Rectal smooth muscle tissue (tissue), 1 donor: Measurements from ENCODE around the gene FOXL3.

ENCODE experiments used
- H3K27ac ChIP-seq: one replicate; pipeline ENCODE4 v1.7.0; 2013; ENCODE audit warnings: low read depth, low read length, inconsistent platforms
- H3K27me3 ChIP-seq: one replicate; pipeline ENCODE4 v1.7.0; 2013; ENCODE audit warnings: low read length; ENCODE audit not compliant: control insufficient read depth, insufficient read depth
- H3K36me3 ChIP-seq: one replicate; pipeline ENCODE4 v1.7.0; 2013; ENCODE audit warnings: low read length; ENCODE audit not compliant: control insufficient read depth, insufficient read depth
- H3K4me1 ChIP-seq: one replicate; pipeline ENCODE4 v1.7.0; 2013; ENCODE audit warnings: low read length; ENCODE audit not compliant: control insufficient read depth, insufficient read depth
- H3K4me3 ChIP-seq: one replicate; pipeline ENCODE4 v1.7.0; 2013; ENCODE audit warnings: low read length
- H3K9ac ChIP-seq: one replicate; pipeline ENCODE4 v1.7.0; 2013; ENCODE audit warnings: low read length

Gene FOXL3

DNA sequence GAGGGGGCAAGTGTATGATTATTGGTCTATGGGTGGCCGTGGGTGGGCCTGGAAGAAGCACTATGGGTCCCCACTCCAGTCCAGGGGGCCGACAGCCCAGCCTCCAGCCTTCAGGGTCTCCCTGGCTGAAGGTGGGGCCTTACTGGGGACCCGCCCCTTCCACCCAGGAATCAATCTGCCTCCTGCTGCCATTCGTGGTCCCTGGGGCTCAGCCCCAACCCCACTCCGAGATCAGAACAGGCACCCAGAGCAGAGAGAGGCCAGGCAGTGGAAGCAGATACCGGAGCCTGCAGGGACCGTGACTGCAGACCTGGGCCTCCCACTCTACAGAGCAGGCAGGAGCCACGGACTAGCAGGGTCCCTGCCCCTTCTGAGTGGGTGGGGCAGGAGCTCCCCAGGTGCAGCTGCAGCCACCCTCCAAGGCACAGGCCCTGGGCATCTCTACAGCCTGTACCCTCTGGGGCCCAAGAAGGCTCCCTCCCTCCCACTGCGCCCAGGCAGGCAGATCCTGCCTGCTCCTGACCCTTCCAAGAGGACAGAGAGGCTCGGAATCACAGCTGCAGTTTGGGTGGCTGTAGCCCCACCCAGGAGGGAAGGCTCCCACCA is 13.6 kb upstream of the FOXL3 start:
- Histone ChIP-seq H3K36me3 (no peaks in the 10 kb centered on the region), H3K4me3 (no peak overlapping the region), H3K9ac (no peak overlapping the region), H3K27me3 (no peaks in the 10 kb centered on the region), H3K27ac (no peak overlapping the region), H3K4me1 (no peaks in the 10 kb centered on the region)

DNA sequence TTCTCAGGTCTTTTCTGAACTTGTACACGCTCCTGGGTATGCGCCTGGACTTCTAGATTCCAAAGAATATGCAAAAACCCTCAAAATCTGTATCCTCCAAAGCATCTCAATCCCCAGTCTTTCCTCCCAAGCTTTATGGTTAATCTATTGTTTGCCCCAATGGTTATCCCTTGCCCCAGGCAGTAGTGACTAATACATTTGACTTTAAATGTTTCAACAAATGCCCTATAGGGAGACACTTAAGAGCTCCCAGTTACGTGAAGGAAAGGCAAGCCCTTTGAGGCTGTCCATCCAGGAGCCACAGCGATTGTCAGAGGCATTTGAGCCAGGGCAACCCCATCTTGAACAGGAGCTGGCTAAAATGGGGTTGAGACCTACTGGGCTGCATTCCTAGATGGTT is 12.7 kb upstream of the FOXL3 start:
- H3K4me1 ChIP-seq, result no peaks in the 10 kb centered on the region
- no peaks in the 10 kb centered on the region for H3K36me3 ChIP-seq
- H3K27ac ChIP-seq, result no peak overlapping the region
- H3K27me3 ChIP-seq, result no peaks in the 10 kb centered on the region
- H3K4me3 ChIP-seq, result no peak overlapping the region
- no peak overlapping the region for H3K9ac ChIP-seq

DNA sequence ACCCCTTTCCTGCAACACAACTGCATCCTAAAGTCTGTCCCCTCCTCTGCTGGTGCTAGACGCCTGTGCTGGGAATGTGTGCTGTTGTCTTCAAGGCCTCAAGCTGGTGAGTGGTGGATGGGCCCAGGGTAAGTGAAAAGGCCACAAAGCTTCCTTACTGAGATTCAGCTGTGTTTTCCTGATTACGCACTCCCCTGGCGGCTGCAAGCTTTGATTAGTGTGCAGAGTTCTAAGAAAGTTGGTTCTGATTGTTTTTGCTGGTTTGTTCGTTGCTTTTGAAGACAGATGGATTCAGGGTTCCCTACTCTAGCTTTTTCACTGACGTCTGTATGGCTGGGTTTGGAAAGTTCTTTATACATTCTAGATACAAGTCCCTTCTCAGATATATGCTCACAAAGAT is 11.9 kb upstream of the FOXL3 start:
- no peaks in the 10 kb centered on the region for H3K4me1 ChIP-seq
- no peak overlapping the region for H3K27ac ChIP-seq
- H3K4me3 ChIP-seq, result no peak overlapping the region
- H3K27me3 ChIP-seq, result no peaks in the 10 kb centered on the region
- H3K9ac ChIP-seq, result no peak overlapping the region
- H3K36me3 ChIP-seq, result no peaks in the 10 kb centered on the region

DNA sequence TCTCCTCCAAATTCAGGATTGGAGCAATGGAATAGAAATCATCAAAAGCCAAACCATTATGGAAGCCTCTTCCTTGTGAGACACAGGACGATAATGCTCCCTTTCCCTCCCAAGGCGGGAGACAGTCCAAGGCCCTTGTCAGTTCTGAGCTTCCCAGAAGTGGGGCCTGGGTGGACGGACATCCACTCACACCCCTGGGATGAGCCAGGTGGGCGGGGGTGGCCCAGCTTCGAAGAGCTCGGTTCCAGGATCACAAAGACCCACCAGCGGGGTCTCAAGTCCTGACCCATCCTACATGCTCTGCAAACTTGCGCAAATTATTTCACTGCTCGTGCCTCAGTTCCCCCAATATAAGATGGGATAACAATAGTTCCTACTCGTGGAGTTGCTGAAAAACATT is 10.1 kb upstream of the FOXL3 start:
- no peaks in the 10 kb centered on the region for H3K27me3 ChIP-seq
- H3K9ac ChIP-seq, result no peak overlapping the region
- no peaks in the 10 kb centered on the region for H3K36me3 ChIP-seq
- no peak overlapping the region for H3K27ac ChIP-seq
- no peak overlapping the region for H3K4me3 ChIP-seq
- no peaks in the 10 kb centered on the region for H3K4me1 ChIP-seq

DNA sequence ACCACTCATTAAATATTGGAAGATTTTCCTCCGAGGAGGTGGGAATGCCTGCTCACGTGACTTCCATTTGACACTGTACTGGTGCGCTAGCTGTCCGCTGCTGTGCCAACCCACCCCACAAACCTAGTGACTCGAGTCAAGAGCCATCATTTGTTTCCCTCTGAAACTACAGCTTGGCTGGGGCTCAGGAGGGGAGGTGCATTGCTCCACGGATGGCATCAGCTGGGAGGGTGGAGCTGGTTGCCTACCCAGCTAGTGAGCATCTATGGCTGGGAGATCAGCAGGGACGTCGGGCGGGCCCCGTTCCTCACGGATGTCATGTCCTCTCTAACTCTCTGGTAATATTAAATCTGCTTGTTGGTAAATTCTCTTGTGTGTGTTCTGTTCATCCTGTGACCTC is 9.5 kb upstream of the FOXL3 start:
- Histone ChIP-seq H3K4me3 (no peak overlapping the region), H3K27me3 (no peaks in the 10 kb centered on the region), H3K36me3 (no peaks in the 10 kb centered on the region), H3K9ac (no peak overlapping the region), H3K27ac (no peak overlapping the region), H3K4me1 (no peaks in the 10 kb centered on the region)

DNA sequence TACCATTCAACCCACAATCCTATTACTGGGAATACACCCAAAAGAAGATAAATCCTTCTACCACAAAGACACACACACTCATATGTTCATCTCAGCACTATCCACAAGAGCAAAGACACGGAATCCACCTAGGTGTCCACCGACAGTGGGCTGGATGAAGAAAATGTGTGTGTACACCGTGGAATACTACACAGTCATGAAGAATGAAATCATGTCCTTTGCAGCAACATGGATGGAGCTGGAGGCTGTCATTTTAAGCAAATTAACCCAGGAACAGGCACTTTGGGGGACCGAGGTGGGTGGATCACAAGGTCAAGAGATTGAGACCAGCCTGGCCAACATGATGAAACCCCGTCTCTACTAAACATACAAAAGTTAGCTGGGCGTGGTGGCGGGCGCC is 8.3 kb upstream of the FOXL3 start:
- H3K4me1 ChIP-seq, result no peaks in the 10 kb centered on the region
- H3K9ac ChIP-seq, result no peak overlapping the region
- no peaks in the 10 kb centered on the region for H3K36me3 ChIP-seq
- no peak overlapping the region for H3K4me3 ChIP-seq
- H3K27me3 ChIP-seq, result no peaks in the 10 kb centered on the region
- no peak overlapping the region for H3K27ac ChIP-seq

DNA sequence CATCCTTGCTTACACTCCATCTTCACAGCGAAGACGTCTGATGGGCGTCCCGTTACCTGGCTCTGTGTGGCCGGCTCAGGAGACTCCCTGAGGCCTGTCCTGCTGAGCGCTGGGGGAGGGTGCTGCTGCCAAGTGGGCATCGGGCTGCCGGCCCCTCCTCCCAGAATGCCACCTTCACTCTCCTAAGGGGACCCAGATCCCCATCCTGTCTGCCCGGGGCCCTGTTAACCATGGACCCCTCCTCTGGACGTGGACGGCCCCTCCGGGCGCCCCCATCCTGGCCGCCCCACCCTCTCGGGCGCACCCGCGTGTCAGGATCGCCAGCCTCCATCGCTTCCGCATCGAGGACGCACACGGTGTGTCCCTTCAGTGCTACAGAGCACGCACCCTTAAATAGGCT is 7.3 kb upstream of the FOXL3 start:
- H3K36me3 ChIP-seq, result no peaks in the 10 kb centered on the region
- no peak overlapping the region for H3K4me3 ChIP-seq
- no peak overlapping the region for H3K9ac ChIP-seq
- no peak overlapping the region for H3K27ac ChIP-seq
- no peaks in the 10 kb centered on the region for H3K27me3 ChIP-seq
- H3K4me1 ChIP-seq, result no peaks in the 10 kb centered on the region

DNA sequence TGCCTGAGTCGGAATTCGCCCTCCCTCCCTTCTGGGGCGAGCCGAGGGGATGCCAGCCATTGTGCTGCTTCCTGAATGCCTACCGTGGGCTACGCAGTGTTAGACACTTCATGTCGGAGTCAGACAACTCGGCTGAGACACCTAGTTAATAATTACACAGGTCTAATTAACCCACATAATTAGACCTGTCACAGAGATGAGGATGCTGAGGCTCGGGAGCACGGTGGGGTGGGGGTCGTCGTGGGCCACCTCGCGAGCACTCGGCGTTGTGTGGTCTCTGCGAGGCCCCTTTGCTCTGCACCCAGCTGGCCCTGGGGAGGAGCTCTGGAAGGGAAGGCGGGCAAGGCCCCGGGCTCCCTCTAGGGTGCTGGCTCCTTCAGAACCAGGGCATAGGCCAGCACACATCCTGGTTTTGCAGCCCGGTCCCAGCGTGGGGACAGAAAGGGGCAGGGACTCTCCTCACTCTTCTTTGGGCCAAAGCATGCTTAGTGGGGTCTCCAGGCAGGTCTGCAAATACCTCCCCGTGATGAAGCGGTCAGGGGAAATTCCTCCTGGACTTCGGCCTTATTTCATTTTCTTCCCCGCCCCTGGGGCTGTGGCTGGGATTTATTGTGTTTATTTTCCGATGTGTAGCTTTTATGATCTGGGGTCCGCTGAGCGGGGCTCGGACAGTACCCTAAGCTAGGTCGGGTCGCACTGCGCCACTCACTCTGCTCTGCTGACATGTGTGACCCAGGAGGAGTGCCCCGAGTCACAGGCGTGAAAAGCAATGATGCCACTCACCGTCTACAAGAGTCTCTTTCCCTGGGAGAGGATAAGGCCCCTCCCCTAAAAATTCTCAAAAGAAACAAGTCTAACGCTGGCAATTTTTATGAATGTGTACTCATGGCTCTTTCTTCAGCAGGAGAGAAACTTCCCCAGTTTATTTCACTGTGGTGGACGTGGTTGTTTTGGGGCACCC is 4.9 kb upstream of the FOXL3 start:
- H3K27me3 ChIP-seq, result peaks cover 5% of the 10 kb centered on the region
- H3K4me1 ChIP-seq, result no peaks in the 10 kb centered on the region
- peak overlapping the region; percentile 32 for H3K4me3 ChIP-seq
- H3K27ac ChIP-seq, result no peak overlapping the region
- no peaks in the 10 kb centered on the region for H3K36me3 ChIP-seq
- peak overlapping the region; percentile 30 for H3K9ac ChIP-seq

DNA sequence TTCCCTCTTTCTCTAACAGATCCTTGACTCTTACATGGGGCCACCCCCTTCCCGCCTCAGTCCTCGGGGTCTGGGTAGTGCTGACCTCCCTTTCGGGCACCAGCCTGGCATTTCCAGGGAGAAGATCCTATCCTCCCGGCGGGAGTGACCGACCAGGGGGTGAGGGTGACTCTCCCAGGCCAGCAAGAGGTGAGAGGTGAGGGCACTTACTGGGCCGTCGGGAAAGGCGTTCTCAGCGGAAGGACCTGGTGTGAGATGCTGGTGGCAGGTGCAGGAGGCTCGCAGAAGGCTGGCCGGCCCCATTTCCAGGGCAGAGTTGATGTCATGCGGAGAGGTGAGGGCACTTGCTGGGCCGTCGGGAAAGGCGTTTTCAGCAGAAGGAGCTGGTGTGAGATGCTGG is 4.2 kb upstream of the FOXL3 start:
- H3K4me1 ChIP-seq, result no peaks in the 10 kb centered on the region
- no peak overlapping the region for H3K9ac ChIP-seq
- H3K27ac ChIP-seq, result no peak overlapping the region
- H3K36me3 ChIP-seq, result no peaks in the 10 kb centered on the region
- peaks cover 11% of the 10 kb centered on the region for H3K27me3 ChIP-seq
- H3K4me3 ChIP-seq, result no peak overlapping the region

DNA sequence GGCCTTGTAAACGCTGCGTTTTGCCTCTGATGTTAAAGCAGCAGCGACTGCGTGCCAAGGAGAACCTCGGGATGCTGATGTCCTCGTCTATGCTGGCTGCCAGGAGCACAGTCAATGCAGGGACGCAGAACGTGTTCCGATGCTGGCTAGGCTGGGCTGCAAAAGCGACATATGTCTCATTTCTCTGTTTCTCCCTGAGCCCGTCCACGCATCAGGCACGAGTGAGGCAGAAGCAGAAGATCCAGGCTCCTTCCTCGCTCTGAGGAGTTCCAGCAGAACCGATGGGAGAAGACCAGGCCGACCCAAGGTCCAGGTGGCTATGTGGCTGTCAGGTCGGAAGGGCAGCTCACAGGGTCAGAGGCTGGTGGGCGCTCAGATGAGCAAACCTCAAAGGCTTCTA is 3.7 kb upstream of the FOXL3 start:
- H3K4me1 ChIP-seq, result no peaks in the 10 kb centered on the region
- H3K9ac ChIP-seq, result no peak overlapping the region
- no peaks in the 10 kb centered on the region for H3K36me3 ChIP-seq
- peaks cover 12% of the 10 kb centered on the region for H3K27me3 ChIP-seq
- no peak overlapping the region for H3K4me3 ChIP-seq
- H3K27ac ChIP-seq, result no peak overlapping the region

DNA sequence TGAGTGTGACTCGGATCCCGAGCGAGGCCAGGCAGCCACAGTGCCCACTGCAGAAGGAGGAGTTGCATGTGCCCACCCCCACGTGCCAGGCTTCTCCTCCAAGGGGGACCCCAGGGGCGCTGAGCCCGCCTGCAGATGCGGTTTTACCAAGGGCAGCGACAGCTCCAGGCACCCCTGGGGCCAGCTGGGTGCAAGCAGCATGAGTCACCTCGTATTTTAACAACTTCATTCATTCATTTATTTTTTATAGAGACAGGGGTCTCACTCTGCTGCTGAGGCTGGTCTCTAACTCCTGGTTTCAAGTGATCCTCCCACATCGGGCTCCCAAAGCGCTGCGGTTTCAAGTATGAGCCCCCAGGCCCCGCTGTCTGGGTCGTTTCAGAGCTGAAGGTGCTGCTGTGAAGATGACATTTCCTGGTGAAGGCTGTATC is 1.3 kb upstream of the FOXL3 start:
- H3K27me3 ChIP-seq, result peaks cover 15% of the 10 kb centered on the region
- no peaks in the 10 kb centered on the region for H3K36me3 ChIP-seq
- no peaks in the 10 kb centered on the region for H3K4me1 ChIP-seq
- no peak overlapping the region for H3K9ac ChIP-seq
- H3K4me3 ChIP-seq, result no peak overlapping the region
- H3K27ac ChIP-seq, result no peak overlapping the region

DNA sequence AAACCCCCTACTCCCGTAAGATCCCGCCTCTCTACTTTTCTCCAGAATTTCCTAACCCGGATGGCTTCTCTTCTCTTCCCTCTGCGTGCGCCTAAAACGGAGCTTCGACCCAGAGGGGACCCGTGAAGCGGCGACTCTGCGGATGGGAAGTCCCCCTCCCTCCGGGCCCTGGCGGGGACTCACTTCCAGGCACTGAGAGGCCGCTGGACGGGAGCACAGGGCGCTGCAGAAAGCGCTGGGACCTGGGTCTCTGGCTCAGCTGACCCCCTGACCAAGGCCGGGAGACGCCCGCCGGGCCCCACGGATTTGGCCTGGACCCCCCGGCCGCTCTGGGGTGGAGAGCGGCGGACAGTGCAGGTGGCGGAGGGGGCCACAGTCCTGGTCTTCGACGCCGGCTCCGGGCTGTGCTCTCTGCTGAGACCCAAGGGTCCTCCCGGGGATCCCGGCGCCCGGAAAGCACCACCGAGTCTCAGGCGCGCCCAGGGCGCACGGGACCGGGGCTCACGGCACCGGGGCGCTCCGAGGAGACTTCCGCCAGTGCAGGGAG is 688 bp upstream of the FOXL3 start:
- H3K27me3 ChIP-seq, result peaks cover 15% of the 10 kb centered on the region
- H3K27ac ChIP-seq, result no peak overlapping the region
- no peaks in the 10 kb centered on the region for H3K4me1 ChIP-seq
- H3K36me3 ChIP-seq, result no peaks in the 10 kb centered on the region
- H3K9ac ChIP-seq, result no peak overlapping the region
- H3K4me3 ChIP-seq, result no peak overlapping the region
